Natural killer cell (primary cell): ENCODE data around the gene TRAF3. TPM values are rescaled to one million over a fixed set of nuclear protein-coding genes. Genes with fewer than 3 reads are reported as not detected.

ENCODE experiments used
- ATAC-seq, 3 donors: fragments of 150-1000 bp in 2 of 3; fragments of 200-7000 bp in 1 of 3; cut with Tn5 transposase; 1 replicate in 1 of 3; 2 replicates in 2 of 3; pipeline ENCODE4 v1.10.0; 2021; ENCODE audit warnings: mild to moderate bottlenecking in 2 of 3, moderate library complexity in 2 of 3
- DNase-seq, 2 donors: peaks; one replicate each; pipeline versions ENCODE4 v3.0.0 to v3.0.0-alpha.2; 2013 to 2021; ENCODE audit warnings: mixed read lengths in 1 of 2
- H3K27ac ChIP-seq: one replicate; pipeline ENCODE4 v1.5.1; 2013; ENCODE audit warnings: mild to moderate bottlenecking, low read length
- H3K27me3 ChIP-seq: one replicate; pipeline ENCODE4 v1.6.1; 2013; ENCODE audit warnings: low read length; ENCODE audit not compliant: control insufficient read depth, insufficient read depth
- H3K36me3 ChIP-seq: one replicate; pipeline ENCODE4 v1.6.1; 2013; ENCODE audit warnings: low read length; ENCODE audit not compliant: control insufficient read depth, insufficient read depth
- H3K4me1 ChIP-seq: one replicate; pipeline ENCODE4 v1.6.1; 2013; ENCODE audit warnings: low read length; ENCODE audit not compliant: control insufficient read depth, insufficient read depth
- H3K4me3 ChIP-seq: one replicate; pipeline ENCODE4 v1.5.1; 2013; ENCODE audit warnings: low read length
- H3K9me3 ChIP-seq: one replicate; pipeline ENCODE4 v1.6.1; 2013; ENCODE audit warnings: low read length; ENCODE audit not compliant: control insufficient read depth, insufficient read depth
- H3K27ac Mint-ChIP-seq, 2 donors: one replicate each; pipeline ENCODE4 v1.8.0; 2022; ENCODE audit warnings: mild to moderate bottlenecking in 2 of 2, mixed read lengths in 2 of 2, moderate library complexity in 1 of 2
- H3K27me3 Mint-ChIP-seq, 2 donors: one replicate each; pipeline ENCODE4 v1.8.0; 2022; ENCODE audit warnings: low read depth in 2 of 2, mixed read lengths in 2 of 2
- H3K36me3 Mint-ChIP-seq: one replicate; pipeline ENCODE4 v1.8.0; 2022; ENCODE audit warnings: mixed read lengths
- H3K4me1 Mint-ChIP-seq, 2 donors: one replicate each; pipeline ENCODE4 v1.8.0; 2022; ENCODE audit warnings: mixed read lengths in 2 of 2
- H3K4me3 Mint-ChIP-seq: one replicate; pipeline ENCODE4 v1.8.0; 2022; ENCODE audit warnings: mild to moderate bottlenecking, moderate library complexity, mixed read lengths
- H3K9me3 Mint-ChIP-seq, 2 donors: one replicate each; pipeline ENCODE4 v1.8.0; 2022; ENCODE audit warnings: mixed read lengths in 2 of 2
- WGBS: methylation state at CpG from one replicate; pipeline ENCODE4 v1.1.7; 2013; ENCODE audit warnings: missing lambda C conversion rate; ENCODE audit not compliant: insufficient coverage; 5-methylcytosine and 5-hydroxymethylcytosine counted together
- intact Hi-C: fragments of 100-400 bp; cut with micrococcal nuclease; formaldehyde crosslinking; loops from one replicate; pipeline ENCODE4 v1.14.2; 2022
- total RNA-seq, 4 donors: library from RNA; stranded (reverse); fragments of 120-200 nt in 1 of 4; gene quantifications; one replicate each; pipeline versions ENCODE4 v1.2.3 to v1.2.4, GENCODE V29; 2013 to 2022
- TF ChIP-seq, protein P1 (sequence below): fragments of 200-600 bp; IDR thresholded peaks from one replicate; pipeline ENCODE4 v1.8.0; 2022; ENCODE audit warnings: antibody characterized with exemption

Gene TRAF3
- total RNA-seq, 3 donors from 2014 or later (not counting 1 experiment from before 2014, with no cell fraction given) = 21.0 to 31.6 (median 23.5) TPM

DNA sequence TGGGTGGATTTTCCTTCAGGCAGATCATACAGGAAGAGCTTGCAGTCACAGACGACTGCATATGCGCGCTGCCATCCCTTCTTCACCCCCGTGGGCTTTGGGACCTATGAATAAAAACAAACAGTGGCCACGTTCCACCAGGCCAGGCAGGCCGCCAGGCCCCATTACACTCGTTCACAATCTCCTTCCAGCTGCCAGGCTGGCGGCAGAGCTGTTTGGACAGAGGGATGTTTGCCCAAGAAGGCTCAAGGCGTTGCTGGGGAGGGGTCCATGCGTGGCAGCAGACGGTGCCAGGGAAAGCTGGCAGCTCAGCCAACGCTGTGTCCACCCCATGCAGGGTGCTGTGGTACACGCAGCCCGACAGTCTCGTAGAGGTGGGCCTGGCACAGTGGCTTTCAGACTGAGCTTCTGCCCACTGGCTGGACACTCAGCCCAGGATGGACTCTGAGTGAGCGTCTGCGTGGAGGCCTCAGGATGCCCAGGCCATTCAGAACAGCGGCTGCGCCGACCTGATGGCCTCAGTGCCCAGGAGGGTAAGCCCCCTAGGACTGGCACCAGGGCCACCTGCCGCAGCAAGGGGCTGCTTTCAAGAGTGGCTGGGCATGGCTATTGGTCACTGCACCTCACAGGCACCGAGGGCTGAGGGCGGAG lies 172.7 kb downstream of the TRAF3 start:
- peak overlapping the region; percentile 14 to 37 for H3K27ac Mint-ChIP-seq
- Histone ChIP-seq H3K9me3 (no peaks in the 10 kb centered on the region), H3K27ac (peak overlapping the region; percentile 11), H3K4me3 (no peak overlapping the region), H3K4me1 (peaks cover 15% of the 10 kb centered on the region), H3K36me3 (no peaks in the 10 kb centered on the region), H3K27me3 (no peaks in the 10 kb centered on the region)
- ATAC-seq = no peak
- H3K4me3 Mint-ChIP-seq = no peak overlapping the region
- 94% methylated on average over 23 of the region's 23 CpGs for WGBS
- no peaks in the 10 kb centered on the region for H3K27me3 Mint-ChIP-seq
- H3K9me3 Mint-ChIP-seq = no peaks in the 10 kb centered on the region
- intact Hi-C loops = no loop called here
- H3K4me1 Mint-ChIP-seq = peaks cover 10 to 11% of the 10 kb centered on the region in 2 donors
- no peak for DNase-seq
- no peaks in the 10 kb centered on the region for H3K36me3 Mint-ChIP-seq
- TF ChIP-seq, protein P1, sequence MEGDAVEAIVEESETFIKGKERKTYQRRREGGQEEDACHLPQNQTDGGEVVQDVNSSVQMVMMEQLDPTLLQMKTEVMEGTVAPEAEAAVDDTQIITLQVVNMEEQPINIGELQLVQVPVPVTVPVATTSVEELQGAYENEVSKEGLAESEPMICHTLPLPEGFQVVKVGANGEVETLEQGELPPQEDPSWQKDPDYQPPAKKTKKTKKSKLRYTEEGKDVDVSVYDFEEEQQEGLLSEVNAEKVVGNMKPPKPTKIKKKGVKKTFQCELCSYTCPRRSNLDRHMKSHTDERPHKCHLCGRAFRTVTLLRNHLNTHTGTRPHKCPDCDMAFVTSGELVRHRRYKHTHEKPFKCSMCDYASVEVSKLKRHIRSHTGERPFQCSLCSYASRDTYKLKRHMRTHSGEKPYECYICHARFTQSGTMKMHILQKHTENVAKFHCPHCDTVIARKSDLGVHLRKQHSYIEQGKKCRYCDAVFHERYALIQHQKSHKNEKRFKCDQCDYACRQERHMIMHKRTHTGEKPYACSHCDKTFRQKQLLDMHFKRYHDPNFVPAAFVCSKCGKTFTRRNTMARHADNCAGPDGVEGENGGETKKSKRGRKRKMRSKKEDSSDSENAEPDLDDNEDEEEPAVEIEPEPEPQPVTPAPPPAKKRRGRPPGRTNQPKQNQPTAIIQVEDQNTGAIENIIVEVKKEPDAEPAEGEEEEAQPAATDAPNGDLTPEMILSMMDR = no peak

DNA sequence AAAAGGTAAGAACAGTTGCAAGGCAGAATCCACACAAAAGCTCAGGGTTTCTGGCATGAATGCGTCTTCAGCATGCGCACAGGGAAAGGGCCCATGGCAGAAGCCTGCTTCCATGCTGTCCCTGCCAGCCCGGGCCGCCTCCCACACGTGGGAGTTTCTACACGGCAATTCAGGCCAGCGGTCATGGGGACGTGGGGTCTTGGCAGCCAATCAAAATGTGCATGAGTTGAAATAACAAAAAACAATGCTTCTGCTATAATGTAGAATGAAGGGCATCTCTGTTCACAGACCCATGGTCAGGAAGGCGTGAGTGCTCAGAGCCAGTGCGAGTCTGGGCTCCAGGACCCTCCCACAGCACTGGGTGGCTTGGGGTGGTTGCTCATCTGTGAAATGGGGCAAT lies 173.8 kb downstream of the TRAF3 start:
- WGBS = 93% methylated on average over 10 of the region's 10 CpGs

DNA sequence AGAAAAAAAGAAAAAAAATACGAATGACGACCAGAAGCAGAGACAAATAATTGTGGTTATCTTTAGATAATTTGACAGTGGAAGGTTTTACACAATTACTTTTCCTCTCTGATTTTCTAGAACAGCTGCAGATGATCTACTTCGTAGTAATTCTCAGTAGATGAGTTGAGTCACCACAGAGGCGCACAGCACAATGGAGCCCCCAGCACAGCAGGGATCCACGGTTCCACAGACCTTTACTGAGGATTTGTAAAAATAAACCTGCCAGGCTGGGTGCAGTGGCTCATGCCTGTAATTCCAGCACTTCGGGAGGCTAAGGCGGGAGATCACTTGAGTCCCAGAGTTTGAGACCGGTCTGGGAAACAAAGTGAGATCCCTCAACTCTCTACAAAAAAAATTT lies 174.6 kb downstream of the TRAF3 start:
- H3K9me3 ChIP-seq = no peaks in the 10 kb centered on the region
- no peak overlapping the region for H3K4me3 ChIP-seq
- no peak overlapping the region for H3K27ac Mint-ChIP-seq
- H3K4me1 Mint-ChIP-seq = peaks cover 10 to 11% of the 10 kb centered on the region in 2 donors
- no peak overlapping the region for H3K4me3 Mint-ChIP-seq
- TF ChIP-seq, protein P1 = no peak
- ATAC-seq (no peak), DNase-seq (no peak)
- H3K27me3 Mint-ChIP-seq = no peaks in the 10 kb centered on the region
- no peaks in the 10 kb centered on the region for H3K36me3 ChIP-seq
- no peak overlapping the region for H3K27ac ChIP-seq
- no peaks in the 10 kb centered on the region for H3K36me3 Mint-ChIP-seq
- intact Hi-C loops = no loop called here
- 91% methylated on average over 7 of the region's 8 CpGs for WGBS
- H3K9me3 Mint-ChIP-seq = no peaks in the 10 kb centered on the region
- peaks cover 15% of the 10 kb centered on the region for H3K4me1 ChIP-seq
- H3K27me3 ChIP-seq = no peaks in the 10 kb centered on the region

More for the DNA sequence above, 173.8 kb downstream of the TRAF3 start:
- no peaks in the 10 kb centered on the region for H3K36me3 ChIP-seq
- H3K4me1 ChIP-seq = peaks cover 15% of the 10 kb centered on the region
- no peak for DNase-seq
- Mint-ChIP-seq H3K27me3 (no peaks in the 10 kb centered on the region), H3K4me3 (no peak overlapping the region), H3K36me3 (no peaks in the 10 kb centered on the region), H3K4me1 (peaks cover 10 to 11% of the 10 kb centered on the region in 2 donors), H3K9me3 (no peaks in the 10 kb centered on the region), H3K27ac (no peak overlapping the region)
- intact Hi-C loops = no loop called here
- no peak for ATAC-seq
- no peaks in the 10 kb centered on the region for H3K27me3 ChIP-seq
- no peak overlapping the region for H3K4me3 ChIP-seq
- no peaks in the 10 kb centered on the region for H3K9me3 ChIP-seq
- no peak overlapping the region for H3K27ac ChIP-seq
- TF ChIP-seq, protein P1 = no peak

DNA sequence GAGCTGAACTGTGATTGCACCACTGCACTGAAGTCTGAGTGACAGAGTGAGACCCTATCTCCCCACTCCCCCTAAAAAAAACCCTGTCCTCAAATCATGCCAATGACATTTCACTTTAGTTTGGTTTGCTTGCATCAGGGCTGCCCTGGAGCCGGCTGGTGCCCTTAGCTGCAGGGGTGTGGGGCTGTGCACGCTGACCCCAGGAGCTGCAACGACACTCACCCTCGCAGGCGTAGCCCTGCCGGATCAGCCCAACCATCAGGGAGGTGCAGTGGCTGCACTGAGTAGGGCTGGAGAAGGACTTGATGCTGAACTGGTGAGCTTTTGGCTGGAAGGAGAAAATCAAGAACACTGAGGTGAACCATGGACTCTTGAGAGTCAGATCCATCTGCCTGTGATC lies 175.0 kb downstream of the TRAF3 start:
- Mint-ChIP-seq H3K27ac (no peak overlapping the region), H3K4me1 (peaks cover 10 to 11% of the 10 kb centered on the region in 2 donors), H3K4me3 (no peak overlapping the region), H3K36me3 (no peaks in the 10 kb centered on the region), H3K27me3 (no peaks in the 10 kb centered on the region), H3K9me3 (no peaks in the 10 kb centered on the region)
- Histone ChIP-seq H3K27ac (no peak overlapping the region), H3K4me1 (peaks cover 15% of the 10 kb centered on the region), H3K4me3 (no peak overlapping the region), H3K36me3 (no peaks in the 10 kb centered on the region), H3K9me3 (no peaks in the 10 kb centered on the region), H3K27me3 (no peaks in the 10 kb centered on the region)
- no peak for ATAC-seq
- no peak for DNase-seq
- TF ChIP-seq, protein P1 = no peak
- intact Hi-C loops = no loop called here
- 94% methylated on average over 6 of the region's 6 CpGs for WGBS
